WERI-Rb-1 (cell line): ENCODE results near the gene NKTR.
"Not testable (repeated sequence)": the region's sequence is repeated elsewhere in the genome, so short reads cannot be mapped to it uniquely, and the experiment has no call there.

Source experiments
- DNase-seq: peaks from one replicate; pipeline ENCODE4 v3.0.0-alpha.2; 2020
- H3K27ac ChIP-seq: fragments of 250-450 bp; sonication (Bioruptor Pico); 2 replicates; pipeline ENCODE4 v1.5.1; 2020; ENCODE audit warnings: mild to moderate bottlenecking, moderate library complexity
- H3K27me3 ChIP-seq: fragments of 250-450 bp; sonication (Bioruptor Pico); 2 replicates; pipeline ENCODE4 v1.5.1; 2021; ENCODE audit warnings: mild to moderate bottlenecking, low read depth, moderate library complexity; ENCODE audit not compliant: insufficient read depth, severe bottlenecking
- H3K36me3 ChIP-seq: fragments of 250-450 bp; sonication (Bioruptor Pico); 2 replicates; pipeline ENCODE4 v1.5.1; 2020; ENCODE audit warnings: mild to moderate bottlenecking, moderate library complexity
- H3K4me3 ChIP-seq: 2 replicates; pipeline ENCODE4 v1.5.1; 2011; ENCODE audit warnings: low read depth, mild to moderate bottlenecking, control low read depth, low read length
- H3K9me3 ChIP-seq: fragments of 250-450 bp; sonication (Bioruptor Pico); 2 replicates; pipeline ENCODE4 v1.5.1; 2021; ENCODE audit warnings: mild to moderate bottlenecking, moderate library complexity; ENCODE audit not compliant: severe bottlenecking
- CTCF ChIP-seq: IDR thresholded peaks from 2 replicates; pipeline ENCODE4 v1.5.1; 2011; ENCODE audit warnings: low read depth, mild to moderate bottlenecking, control low read depth, inconsistent platforms, low read length

Gene NKTR

GRCh38 chr3:42600111-42600957 lies at the start of gene NKTR:
TSS of gene NKTR (plus strand) at chr3:42600686. CDS start at chr3:42601007, 321 bp downstream.
- Histone ChIP-seq H3K36me3 (peaks cover 25% of the 10 kb centered on the region), H3K27ac (peak within 1 kb of the TSS; percentile 96), H3K9me3 (no peaks in the 10 kb centered on the region), H3K27me3 (no peaks in the 10 kb centered on the region), H3K4me3 (peak within 1 kb of the TSS; percentile 84)
- TF ChIP-seq CTCF = no peak
- DNase-seq = peak; percentile 99

- H3K4me3 ChIP-seq = no peak overlapping the region
- H3K27ac ChIP-seq = no peak overlapping the region
- H3K9me3 ChIP-seq = no peaks in the 10 kb centered on the region
- DNase-seq = no peak
- H3K27me3 ChIP-seq = no peaks in the 10 kb centered on the region
- no peak for TF ChIP-seq CTCF
- peaks cover 42% of the 10 kb centered on the region for H3K36me3 ChIP-seq
Measured at GRCh38 chr3:42552830-42553229, 47.7 kb upstream of the NKTR start.

GRCh38 chr3:42556089-42556632 lies 44.3 kb upstream of the NKTR start:
- DNase-seq = peak; percentile 91
- peak overlapping the region; percentile 87 for H3K27ac ChIP-seq
- H3K27me3 ChIP-seq = no peaks in the 10 kb centered on the region
- H3K9me3 ChIP-seq = no peaks in the 10 kb centered on the region
- no peak overlapping the region for H3K4me3 ChIP-seq
- peaks cover 67% of the 10 kb centered on the region for H3K36me3 ChIP-seq
- no peak for TF ChIP-seq CTCF

- not testable (repeated sequence) for H3K4me3 ChIP-seq, H3K9me3 ChIP-seq, H3K27me3 ChIP-seq, DNase-seq
- H3K27ac ChIP-seq = peak overlapping the region; percentile 87
- H3K36me3 ChIP-seq = peaks cover 72% of the 10 kb centered on the region
Measured at GRCh38 chr3:42556817-42557216, 43.7 kb upstream of the NKTR start.

- H3K27me3 ChIP-seq = no peaks in the 10 kb centered on the region
- DNase-seq = peak; percentile 72
- peak overlapping the region; percentile 87; the same call in 1 of the 2 replicates for H3K27ac ChIP-seq
- no peaks in the 10 kb centered on the region for H3K9me3 ChIP-seq
- peak; percentile 71 for TF ChIP-seq CTCF
- peaks cover 77% of the 10 kb centered on the region for H3K36me3 ChIP-seq
- H3K4me3 ChIP-seq = no peak overlapping the region
Measured at GRCh38 chr3:42557854-42558253, 42.6 kb upstream of the NKTR start.

GRCh38 chr3:42562047-42562907 lies 38.2 kb upstream of the NKTR start:
- no peak overlapping the region for H3K4me3 ChIP-seq
- peaks cover 81% of the 10 kb centered on the region for H3K36me3 ChIP-seq
- no peak for TF ChIP-seq CTCF

More at GRCh38 chr3:42562047-42562907, 38.2 kb upstream of the NKTR start:
- no peaks in the 10 kb centered on the region for H3K9me3 ChIP-seq
- DNase-seq = no peak
- no peaks in the 10 kb centered on the region for H3K27me3 ChIP-seq
- no peak overlapping the region for H3K27ac ChIP-seq
